ENCODE measurements around the gene EDAR.

Gene EDAR

DNA sequence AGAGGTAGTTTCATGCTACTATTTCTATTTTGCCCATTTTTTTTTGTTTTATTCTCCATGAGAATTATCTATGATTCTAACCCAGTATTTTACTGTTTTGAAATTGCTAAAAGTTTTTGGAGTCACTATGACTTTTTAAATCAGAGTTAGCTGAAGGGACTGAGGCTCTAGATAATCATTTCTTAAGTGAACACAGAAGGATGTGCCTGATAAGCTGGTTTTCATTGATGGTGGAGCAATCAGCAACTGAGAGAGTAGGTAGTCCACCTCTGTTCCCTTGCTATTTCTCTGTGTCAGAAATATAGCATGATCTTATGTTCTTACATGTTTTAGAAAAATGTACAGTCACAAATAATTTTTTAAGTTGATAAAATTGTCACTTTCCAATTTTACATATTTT, 143.1 kb downstream of the EDAR start:
- DNase-seq = no peak
